ENCODE data around the gene DNAJC11.

DNA sequence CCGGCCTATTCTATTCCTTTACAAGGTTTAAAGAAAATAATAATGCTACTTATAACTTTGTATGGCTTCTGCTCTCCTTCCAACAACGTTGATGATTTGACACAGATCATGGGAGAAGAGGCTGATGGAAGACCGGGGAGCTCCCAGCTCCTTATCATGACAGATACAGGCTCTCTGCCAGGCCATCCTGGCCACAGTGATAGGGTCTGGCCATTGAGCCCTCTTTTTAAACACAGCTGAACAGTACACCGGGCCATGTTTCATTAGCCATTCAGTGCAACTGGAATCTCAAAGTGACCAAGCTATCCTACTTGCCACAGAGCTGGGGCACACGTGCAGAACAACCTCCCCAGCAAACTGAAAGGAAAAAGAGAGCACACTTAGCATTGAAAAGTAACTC, 34.9 kb downstream of the DNAJC11 start:
- TF ChIP-seq EZH2phosphoT487 (IDR thresholded peaks at IDR 0.05; ENCODE audit: low read depth, severe bottlenecking, unreplicated experiment) (no peak), EZH2 (IDR thresholded peaks at IDR 0.05; ENCODE audit: borderline replicate concordance) (no peak)
- TF ChIP-seq, protein P1, sequence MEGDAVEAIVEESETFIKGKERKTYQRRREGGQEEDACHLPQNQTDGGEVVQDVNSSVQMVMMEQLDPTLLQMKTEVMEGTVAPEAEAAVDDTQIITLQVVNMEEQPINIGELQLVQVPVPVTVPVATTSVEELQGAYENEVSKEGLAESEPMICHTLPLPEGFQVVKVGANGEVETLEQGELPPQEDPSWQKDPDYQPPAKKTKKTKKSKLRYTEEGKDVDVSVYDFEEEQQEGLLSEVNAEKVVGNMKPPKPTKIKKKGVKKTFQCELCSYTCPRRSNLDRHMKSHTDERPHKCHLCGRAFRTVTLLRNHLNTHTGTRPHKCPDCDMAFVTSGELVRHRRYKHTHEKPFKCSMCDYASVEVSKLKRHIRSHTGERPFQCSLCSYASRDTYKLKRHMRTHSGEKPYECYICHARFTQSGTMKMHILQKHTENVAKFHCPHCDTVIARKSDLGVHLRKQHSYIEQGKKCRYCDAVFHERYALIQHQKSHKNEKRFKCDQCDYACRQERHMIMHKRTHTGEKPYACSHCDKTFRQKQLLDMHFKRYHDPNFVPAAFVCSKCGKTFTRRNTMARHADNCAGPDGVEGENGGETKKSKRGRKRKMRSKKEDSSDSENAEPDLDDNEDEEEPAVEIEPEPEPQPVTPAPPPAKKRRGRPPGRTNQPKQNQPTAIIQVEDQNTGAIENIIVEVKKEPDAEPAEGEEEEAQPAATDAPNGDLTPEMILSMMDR (IDR thresholded peaks at IDR 0.05; ENCODE audit: poor library complexity), result no peak

Measured in hepatocyte (in vitro differentiated cells).